ENCODE data around the gene SLC13A3.

Gene SLC13A3

DNA sequence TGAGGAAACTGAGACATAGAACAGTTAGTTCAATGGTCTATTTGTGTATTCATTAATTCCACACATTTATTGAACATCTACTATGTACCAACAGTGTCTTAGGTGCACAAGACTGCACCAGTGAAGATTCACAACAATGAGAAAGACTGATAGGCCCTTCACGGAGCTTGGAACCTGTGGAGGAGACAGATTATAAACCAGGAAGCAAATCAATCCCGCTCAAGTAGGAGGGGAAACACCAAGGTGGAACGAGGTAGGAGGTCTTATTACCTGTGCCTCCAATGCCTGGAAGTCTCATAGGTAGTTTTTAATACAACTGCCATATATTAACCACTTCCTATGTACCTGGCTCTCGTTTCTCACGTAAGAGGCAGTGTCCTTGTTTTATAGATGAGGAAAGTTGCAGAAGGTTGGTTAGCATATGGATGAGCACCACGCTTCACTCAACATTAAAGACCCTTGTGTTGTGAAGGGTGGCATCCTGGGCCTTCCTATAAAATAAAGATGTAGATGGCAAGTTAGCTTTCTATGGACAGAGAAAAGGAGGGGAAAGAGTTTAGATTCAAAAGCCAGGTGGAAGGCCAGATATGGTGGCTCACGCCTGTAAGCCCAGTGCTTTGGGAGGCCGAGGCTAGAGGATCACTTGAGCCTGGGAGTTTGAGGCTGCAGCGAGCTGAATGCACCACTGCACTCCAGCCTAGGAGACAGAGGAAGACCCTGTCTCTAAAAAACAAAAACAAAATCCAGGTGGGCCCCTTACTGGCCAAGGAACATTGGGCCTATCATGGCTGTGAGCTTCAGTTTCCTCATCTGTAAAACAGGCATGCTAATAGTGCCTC lies 45.1 kb downstream of the SLC13A3 start:
- TF ChIP-seq ZBTB7A (IDR thresholded peaks at IDR 0.05; ENCODE audit: low read depth) (no peak), CEBPB (IDR thresholded peaks at IDR 0.05) (no peak), NFIC (IDR thresholded peaks at IDR 0.05) (no peak), MAX (IDR thresholded peaks at IDR 0.05) (no peak), YY1 (IDR thresholded peaks at IDR 0.05; ENCODE audit: low read depth) (no peak), EP300 (IDR thresholded peaks at IDR 0.05; ENCODE audit: borderline replicate concordance) (no peak), FOXM1 (IDR thresholded peaks at IDR 0.05; ENCODE audit: borderline replicate concordance, low read depth) (no peak), TCF12 (IDR thresholded peaks at IDR 0.05; ENCODE audit: low read depth) (no peak), CREB1 (IDR thresholded peaks at IDR 0.05; ENCODE audit: low read depth) (no peak), RAD21 (IDR thresholded peaks at IDR 0.05; ENCODE audit: low read depth) (no peak), TAF1 (IDR thresholded peaks at IDR 0.05; ENCODE audit: low read depth) (no peak)
- TF ChIP-seq, protein P1, sequence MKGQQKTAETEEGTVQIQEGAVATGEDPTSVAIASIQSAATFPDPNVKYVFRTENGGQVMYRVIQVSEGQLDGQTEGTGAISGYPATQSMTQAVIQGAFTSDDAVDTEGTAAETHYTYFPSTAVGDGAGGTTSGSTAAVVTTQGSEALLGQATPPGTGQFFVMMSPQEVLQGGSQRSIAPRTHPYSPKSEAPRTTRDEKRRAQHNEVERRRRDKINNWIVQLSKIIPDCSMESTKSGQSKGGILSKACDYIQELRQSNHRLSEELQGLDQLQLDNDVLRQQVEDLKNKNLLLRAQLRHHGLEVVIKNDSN (IDR thresholded peaks at IDR 0.05), result no peak
- TF ChIP-seq, protein P2, sequence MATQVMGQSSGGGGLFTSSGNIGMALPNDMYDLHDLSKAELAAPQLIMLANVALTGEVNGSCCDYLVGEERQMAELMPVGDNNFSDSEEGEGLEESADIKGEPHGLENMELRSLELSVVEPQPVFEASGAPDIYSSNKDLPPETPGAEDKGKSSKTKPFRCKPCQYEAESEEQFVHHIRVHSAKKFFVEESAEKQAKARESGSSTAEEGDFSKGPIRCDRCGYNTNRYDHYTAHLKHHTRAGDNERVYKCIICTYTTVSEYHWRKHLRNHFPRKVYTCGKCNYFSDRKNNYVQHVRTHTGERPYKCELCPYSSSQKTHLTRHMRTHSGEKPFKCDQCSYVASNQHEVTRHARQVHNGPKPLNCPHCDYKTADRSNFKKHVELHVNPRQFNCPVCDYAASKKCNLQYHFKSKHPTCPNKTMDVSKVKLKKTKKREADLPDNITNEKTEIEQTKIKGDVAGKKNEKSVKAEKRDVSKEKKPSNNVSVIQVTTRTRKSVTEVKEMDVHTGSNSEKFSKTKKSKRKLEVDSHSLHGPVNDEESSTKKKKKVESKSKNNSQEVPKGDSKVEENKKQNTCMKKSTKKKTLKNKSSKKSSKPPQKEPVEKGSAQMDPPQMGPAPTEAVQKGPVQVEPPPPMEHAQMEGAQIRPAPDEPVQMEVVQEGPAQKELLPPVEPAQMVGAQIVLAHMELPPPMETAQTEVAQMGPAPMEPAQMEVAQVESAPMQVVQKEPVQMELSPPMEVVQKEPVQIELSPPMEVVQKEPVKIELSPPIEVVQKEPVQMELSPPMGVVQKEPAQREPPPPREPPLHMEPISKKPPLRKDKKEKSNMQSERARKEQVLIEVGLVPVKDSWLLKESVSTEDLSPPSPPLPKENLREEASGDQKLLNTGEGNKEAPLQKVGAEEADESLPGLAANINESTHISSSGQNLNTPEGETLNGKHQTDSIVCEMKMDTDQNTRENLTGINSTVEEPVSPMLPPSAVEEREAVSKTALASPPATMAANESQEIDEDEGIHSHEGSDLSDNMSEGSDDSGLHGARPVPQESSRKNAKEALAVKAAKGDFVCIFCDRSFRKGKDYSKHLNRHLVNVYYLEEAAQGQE (IDR thresholded peaks at IDR 0.05; ENCODE audit: low read depth), result no peak

DNA sequence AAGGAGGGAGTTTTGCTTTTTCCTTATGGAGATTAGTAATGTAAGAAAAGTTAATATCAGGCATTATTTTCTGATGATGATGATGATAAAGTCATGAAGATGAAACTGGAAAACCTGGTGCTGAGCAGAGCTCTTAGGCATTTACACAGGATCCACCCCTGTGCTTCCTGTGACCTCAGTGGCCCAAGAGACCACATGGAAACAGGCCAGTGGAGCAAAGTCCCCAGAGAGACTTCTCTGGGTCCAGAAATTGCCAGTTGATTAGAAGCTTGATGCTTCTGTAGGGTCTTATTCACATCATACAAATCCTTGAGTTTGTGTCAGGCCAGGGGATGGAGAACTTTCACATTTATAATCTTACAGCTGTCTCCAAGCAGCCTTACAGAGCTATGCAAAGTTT lies 46.1 kb downstream of the SLC13A3 start:
- no peak for TF ChIP-seq YY1 (IDR thresholded peaks at IDR 0.05; ENCODE audit: low read depth)
- TF ChIP-seq CREB1 (IDR thresholded peaks at IDR 0.05; ENCODE audit: low read depth), result no peak
- no peak for TF ChIP-seq RAD21 (IDR thresholded peaks at IDR 0.05; ENCODE audit: low read depth)
- no peak for TF ChIP-seq FOXM1 (IDR thresholded peaks at IDR 0.05; ENCODE audit: borderline replicate concordance, low read depth)
- TF ChIP-seq, protein P2 (IDR thresholded peaks at IDR 0.05; ENCODE audit: low read depth), result no peak

- TF ChIP-seq, protein P2 (IDR thresholded peaks at IDR 0.05; ENCODE audit: low read depth), result no peak
- TF ChIP-seq EGR1 (IDR thresholded peaks at IDR 0.05) (no peak), RAD21 (IDR thresholded peaks at IDR 0.05; ENCODE audit: low read depth) (no peak), CREB1 (IDR thresholded peaks at IDR 0.05; ENCODE audit: low read depth) (no peak), MAX (IDR thresholded peaks at IDR 0.05) (no peak), CEBPB (IDR thresholded peaks at IDR 0.05) (no peak)
Measured at GRCh38 chr20:46604551-46605133, 46.6 kb downstream of the SLC13A3 start.

DNA sequence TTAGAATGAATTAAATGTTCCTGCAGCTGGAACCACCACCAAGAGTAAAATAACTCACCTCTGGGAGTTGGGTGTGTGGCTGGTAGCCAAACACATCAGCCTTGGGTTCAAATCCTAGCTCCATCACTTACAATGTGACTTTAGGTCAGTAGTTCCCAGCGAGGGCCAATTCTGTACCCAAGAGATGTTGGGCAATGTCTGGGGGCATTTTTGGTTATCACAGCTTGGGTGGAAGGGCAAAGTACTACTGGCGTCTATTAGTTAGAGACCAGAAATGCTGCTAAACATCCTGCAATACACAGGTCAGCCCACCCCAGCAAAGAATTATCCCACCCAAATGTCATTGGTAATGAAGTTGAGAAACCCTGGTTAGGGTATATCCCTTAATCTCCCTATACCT lies 48.8 kb downstream of the SLC13A3 start:
- TF ChIP-seq CEBPB (IDR thresholded peaks at IDR 0.05) (no peak), MAX (IDR thresholded peaks at IDR 0.05) (no peak), YY1 (IDR thresholded peaks at IDR 0.05; ENCODE audit: low read depth) (no peak), TCF12 (IDR thresholded peaks at IDR 0.05; ENCODE audit: low read depth) (no peak), TAF1 (IDR thresholded peaks at IDR 0.05; ENCODE audit: low read depth) (no peak), EP300 (IDR thresholded peaks at IDR 0.05; ENCODE audit: borderline replicate concordance) (no peak), FOXM1 (IDR thresholded peaks at IDR 0.05; ENCODE audit: borderline replicate concordance, low read depth) (no peak), CREB1 (IDR thresholded peaks at IDR 0.05; ENCODE audit: low read depth) (no peak), RAD21 (IDR thresholded peaks at IDR 0.05; ENCODE audit: low read depth) (no peak), ZBTB7A (IDR thresholded peaks at IDR 0.05; ENCODE audit: low read depth) (no peak), NFIC (IDR thresholded peaks at IDR 0.05) (no peak), EGR1 (IDR thresholded peaks at IDR 0.05) (no peak), TEAD4 (IDR thresholded peaks at IDR 0.05) (no peak)
- TF ChIP-seq, protein P1 (IDR thresholded peaks at IDR 0.05), result no peak
- TF ChIP-seq, protein P2 (IDR thresholded peaks at IDR 0.05; ENCODE audit: low read depth), result no peak

Measured in Ishikawa (cell line).